ENCODE results near the gene SYT9.

DNA sequence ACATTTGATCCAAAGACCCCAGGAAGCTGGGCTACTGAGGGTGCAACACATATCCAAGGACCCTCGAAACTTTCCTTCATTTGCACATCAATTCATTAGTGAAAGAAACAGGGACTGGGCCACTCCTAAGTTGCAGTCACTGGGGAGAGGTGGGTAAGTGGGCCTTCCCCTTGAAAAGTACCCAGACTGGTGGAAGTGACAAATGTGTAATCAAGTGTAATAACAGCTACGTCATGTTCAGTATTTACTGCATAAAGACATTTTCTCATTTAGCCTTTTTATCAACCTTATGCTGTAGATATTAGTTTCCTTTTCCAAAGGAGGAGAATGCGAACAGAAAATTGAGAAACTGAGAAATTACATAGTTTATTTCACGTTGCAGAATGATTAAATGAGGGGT is 131.7 kb downstream of the SYT9 start:
- TF ChIP-seq GATA3 (IDR thresholded peaks at IDR 0.05; ENCODE audit: low read depth, low read length) (no peak), GATA2 (IDR thresholded peaks at IDR 0.05; ENCODE audit: low read depth, low read length) (no peak)
